8988T (cell line): ENCODE results near the gene PLCB4.
A peak's percentile ranks its signal among the peaks of the same experiment; 100 is the strongest.

Experiments used
- DNase-seq: peaks from one replicate; pipeline ENCODE4 v3.0.0; 2011

The PLCB4 gene

DNA sequence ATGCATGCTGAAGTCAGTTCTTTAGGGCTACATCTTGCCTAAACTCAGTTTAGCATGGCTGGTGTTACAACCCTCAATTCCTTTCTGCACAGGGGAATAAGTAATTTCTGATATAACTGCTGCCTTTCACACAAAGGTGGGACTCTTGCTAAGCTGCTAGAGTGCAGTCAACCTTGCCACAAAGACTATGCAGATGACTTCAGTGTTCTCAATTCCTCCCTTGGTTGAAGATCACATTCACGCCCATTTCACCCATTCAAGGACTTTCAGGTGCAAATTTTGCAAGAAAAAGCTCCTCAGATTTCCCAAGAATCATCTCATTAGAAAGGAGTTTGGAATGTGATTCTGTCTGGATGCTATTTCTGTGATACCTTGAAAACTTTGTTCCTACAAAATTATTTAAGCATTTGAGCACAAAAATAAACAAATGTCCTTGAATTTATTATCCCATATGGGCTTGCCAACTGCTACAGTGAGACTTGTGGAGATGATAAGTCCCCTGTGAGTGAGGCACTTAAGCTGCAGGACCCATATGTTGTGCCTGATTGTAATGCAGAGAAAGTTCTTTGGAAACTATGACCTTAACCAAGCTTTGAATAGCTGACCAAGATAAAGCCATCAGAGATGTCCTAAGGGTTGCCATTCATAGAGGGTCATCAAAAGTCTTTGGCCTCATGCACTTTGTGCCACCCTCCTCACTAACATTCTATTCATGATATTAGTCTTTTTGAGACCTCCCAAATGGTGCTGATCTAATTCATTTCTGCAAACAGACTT is 111.8 kb downstream of the PLCB4 start:
- DNase-seq: no peak

DNA sequence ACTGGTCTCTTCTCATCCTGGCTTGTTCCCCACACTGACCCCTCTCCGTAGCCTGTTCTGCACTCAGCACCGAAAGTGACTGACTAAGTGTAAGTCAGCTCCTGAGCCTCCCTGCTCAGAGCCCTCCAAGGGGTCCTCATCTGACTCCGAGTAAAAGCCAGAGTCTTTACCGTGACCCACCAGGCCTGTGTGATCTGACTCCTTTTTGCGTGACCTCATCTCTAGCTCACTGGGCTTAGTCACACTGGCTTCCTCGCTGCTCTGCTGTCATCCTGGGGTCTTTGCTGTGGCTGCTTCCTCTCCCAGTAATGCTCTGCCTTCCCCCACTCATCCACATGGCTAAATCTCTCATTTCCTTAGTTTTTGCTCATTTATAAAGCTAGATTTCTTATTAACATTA is 116.6 kb downstream of the PLCB4 start:
- DNase-seq: peak; percentile 27

GRCh38 chr20:9186396-9186795 is 117.5 kb downstream of the PLCB4 start:
- DNase-seq: no peak

GRCh38 chr20:9195031-9195430 is 126.1 kb downstream of the PLCB4 start:
- DNase-seq: no peak

GRCh38 chr20:9196110-9196509 is 127.2 kb downstream of the PLCB4 start:
- DNase-seq: no peak

- DNase-seq: no peak
Observed at GRCh38 chr20:9198460-9198859, 129.6 kb downstream of the PLCB4 start.

DNA sequence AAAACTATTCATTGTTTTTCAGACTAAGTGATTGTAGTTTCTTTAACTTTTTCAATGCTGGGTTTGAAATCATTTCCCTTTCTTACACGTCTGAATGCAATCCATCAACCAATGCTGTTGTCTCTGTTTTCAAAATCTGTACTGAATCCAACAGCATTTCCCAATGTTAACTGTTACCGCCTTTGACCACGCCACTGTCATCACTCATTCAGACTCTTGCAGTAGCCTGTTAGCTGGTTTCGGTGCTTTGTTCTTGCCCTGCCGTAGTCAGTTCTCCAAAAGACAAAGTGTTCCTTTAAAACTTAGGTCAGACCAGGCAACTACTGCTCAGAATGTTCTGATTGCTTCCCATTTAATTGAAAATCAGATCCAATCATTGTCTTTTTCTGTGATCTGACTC is 131.3 kb downstream of the PLCB4 start:
- no peak for DNase-seq

DNA sequence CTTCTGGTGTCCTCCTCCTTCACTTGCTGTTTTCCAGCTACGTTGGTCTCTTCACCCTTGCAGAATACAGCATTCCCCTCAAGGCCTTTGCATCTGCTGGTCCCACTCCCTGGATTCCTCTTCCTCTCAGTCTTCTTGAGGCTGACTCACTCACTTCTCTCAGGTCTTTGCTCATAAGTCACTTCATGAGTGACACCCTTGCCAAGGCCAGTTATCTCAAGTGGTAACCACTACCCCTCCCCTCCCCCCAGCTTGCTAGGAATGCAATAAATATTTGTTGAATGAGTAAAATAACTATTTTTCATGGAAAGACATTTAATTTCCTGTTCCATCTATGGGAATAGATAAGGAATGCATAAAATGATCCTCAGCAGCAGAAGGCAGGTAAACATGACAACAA is 131.7 kb downstream of the PLCB4 start:
- DNase-seq: peak; percentile 15

DNA sequence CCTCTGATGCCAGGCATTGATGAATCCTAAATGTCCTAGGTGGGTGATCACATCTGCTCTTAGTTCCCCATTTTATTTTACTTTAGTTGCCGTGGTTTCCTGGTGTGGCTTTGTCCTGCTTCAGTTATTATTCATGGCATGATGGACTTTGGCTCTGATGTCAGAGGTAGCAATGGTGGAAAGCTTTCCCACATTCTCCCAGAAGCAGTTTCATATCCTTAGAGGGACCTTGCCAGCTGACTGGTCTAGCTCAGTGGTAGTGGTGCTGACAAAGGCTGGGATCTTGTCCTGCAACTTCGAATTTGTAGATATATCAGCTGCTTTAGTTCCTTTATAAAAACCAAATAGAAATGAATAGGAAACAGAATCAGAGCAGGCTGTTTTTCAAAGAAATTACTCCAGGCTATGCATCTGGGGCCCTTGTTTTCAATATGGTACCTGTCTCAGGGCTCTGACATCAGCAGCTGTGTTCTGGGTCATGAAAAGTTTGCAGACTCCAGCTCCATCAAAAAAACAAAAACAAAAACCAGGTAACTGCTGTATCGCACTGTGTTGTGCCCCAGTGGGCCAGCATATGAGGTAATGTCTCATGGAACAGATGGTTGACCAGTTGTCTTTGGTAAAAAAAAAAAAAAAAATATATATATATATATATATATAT is 133.7 kb downstream of the PLCB4 start:
- no peak for DNase-seq

- DNase-seq: no peak
Observed at GRCh38 chr20:9203081-9203447, 134.2 kb downstream of the PLCB4 start.

GRCh38 chr20:9204979-9205378 is 136.1 kb downstream of the PLCB4 start:
- DNase-seq: no peak

DNA sequence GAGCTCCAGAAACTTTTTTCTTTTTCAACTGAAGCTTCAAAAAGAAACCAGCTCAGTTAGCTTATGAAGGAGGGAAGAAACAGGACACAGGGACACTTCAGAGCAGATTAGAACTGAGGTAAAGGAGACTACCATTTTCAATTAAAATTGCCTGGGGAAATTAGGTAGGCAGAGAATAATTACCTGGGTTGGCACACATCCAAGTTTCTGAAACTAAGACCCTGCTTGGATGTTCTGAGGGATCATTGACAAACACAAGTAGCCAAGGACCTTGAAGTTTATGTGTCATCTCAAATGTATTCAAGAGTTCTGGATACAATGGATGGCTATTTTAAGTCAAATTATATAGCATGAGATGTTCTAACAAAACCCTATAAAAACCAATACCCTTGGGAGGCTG is 137.6 kb downstream of the PLCB4 start:
- DNase-seq: no peak

DNA sequence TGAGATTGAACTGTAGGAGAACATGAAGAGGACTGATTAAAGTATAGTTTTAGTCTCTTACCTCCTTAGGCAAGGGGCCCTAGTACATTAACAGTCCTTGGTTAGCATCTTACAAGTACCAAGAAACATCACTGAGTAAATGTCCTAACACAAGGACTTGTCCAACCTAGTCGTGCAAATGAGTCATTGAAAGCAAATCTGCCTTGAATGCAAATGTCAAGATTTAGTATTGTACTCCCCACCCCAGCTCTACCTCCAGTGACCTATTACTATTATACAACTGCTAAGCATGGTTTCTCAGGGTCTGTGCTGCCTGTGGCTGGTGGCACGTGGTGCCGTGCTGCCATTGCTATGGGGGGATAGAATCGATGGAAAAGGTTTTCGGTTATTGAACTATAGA is 138.4 kb downstream of the PLCB4 start:
- DNase-seq: no peak

DNA sequence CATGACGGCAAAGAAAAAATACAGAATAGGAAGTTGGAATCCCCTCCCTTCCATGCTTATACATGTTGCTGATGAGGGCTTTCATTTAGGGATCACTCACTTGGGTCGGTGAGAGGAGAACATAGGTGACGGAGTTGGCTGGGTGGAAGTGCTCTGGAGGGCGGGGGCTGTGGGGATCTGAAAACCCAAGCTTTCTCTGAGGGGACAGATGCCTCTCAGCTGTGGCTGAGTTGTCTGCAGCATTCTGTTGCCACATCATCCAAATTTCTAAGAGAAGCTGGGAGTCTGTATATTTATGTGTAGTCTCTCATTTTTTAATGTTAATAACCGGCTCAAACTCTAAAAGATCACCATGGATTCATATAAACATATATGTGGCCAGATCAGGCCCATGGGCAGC is 141.5 kb downstream of the PLCB4 start:
- DNase-seq: no peak

DNA sequence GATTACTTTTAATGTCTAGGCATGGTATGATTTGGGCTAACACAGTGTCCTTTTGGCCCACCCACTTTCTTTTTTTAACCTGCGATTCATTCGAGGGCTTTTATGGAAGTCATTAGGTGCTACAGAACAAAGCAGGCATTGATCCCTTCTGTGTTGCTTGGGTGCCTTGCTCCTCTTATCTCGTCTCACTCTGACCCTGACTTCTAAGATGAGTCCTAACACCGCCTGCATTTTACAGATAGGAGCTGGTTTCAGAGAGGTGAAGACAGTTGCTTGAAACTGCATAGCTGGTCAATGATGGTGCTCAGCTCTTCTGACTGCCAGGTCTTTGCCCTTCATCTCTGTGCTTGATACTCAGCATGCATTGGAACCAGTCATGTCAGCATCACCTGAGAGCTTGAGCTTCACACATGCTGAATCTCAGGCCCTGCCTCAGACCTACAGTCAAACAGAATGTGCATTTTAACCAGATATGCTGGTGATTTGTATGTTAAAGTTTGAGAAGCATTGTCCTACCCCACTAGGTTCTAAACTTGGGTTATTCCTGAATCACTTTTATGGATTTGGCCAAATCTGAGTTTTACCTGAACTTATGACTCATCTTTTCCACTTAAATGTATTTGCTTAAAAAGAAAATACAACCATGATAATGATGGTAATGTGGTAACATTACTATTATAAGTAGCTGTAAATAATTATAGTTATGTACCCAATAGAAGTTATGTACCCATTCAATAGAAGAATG is 142.3 kb downstream of the PLCB4 start:
- no peak for DNase-seq

GRCh38 chr20:9212735-9213134 is 143.8 kb downstream of the PLCB4 start:
- DNase-seq: no peak

DNA sequence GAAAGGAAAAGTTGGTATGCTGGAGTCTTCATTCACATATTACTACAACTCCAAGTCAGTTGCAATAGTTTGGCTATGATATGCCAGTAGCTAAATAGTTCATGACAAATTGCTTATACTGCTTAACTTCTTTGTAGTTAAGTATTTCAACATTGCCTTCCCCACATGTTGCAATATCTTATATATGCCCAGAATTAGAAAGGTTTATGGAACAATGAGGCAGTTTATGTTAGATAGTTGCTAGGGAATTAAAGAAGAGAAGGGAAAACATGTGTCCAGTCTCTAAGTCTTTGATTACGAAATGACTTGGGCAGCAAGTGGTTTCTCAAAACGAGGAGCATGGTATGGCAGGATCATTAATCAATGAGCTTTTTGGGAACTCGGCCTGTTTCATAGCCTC is 145.8 kb downstream of the PLCB4 start:
- no peak for DNase-seq

GRCh38 chr20:9215539-9215938 is 146.7 kb downstream of the PLCB4 start:
- DNase-seq: no peak

- no peak for DNase-seq
Observed at GRCh38 chr20:9218531-9218961, 149.7 kb downstream of the PLCB4 start.

DNA sequence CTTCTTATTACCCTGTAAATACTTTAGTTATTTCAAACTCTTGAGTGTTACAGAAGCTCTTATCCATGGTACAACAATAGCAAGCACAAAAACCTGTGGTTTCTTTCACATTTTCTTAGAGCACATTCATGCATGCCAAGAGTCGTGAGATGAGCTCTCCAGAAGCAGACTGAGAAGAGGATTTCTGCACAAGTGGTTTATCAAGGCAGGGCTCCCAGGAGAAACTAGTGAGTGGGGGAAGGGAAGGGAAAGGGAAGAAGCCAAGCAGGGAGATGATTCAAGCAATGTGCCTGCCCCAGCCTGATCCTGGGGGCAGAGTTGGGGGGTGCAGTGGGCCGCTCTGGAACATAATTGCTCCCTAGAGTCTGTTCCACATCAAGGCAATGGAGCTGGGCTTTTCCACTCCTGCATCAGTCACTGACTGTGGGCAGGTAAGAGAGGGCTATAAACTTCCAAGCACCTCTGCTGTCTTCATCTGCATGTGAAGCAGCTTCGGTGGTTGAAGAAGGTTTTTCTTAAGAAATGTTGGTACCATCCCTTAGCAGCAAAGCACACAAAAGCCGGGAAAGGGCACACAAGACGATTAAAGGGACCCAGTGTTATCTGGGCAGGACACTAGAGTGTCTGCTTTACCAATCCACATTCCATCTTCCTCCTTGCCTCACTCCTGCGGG is 152.1 kb downstream of the PLCB4 start:
- DNase-seq: no peak

GRCh38 chr20:9223296-9223695 is 154.4 kb downstream of the PLCB4 start:
- no peak for DNase-seq

GRCh38 chr20:9225879-9226278 is 157.0 kb downstream of the PLCB4 start:
- no peak for DNase-seq

- DNase-seq: no peak
Observed at GRCh38 chr20:9227896-9228615, 159.2 kb downstream of the PLCB4 start.
